ENCODE measurements around the gene TTC28.

TTC28 gene

GRCh38 chr22:28137036-28137435 is 542.6 kb downstream of the TTC28 start:
- Histone ChIP-seq H3K27ac (no peak overlapping the region), H3K36me3 (no peaks in the 10 kb centered on the region), H3K9ac (no peak overlapping the region), H3K9me3 (no peaks in the 10 kb centered on the region; the same call in 1 of the 2 replicates), H3K4me3 (no peak overlapping the region), H3K4me2 (no peak overlapping the region), H4K20me1 (no peaks in the 10 kb centered on the region), H3K27me3 (no peaks in the 10 kb centered on the region), H3K4me1 (0 out of 2 replicates have a peak, but pooled peaks cover 4% of the 10 kb centered on the region)
- no peak for TF ChIP-seq Cebpa-rat (IDR thresholded peaks at IDR 0.05)

GRCh38 chr22:28132466-28132865 is 547.2 kb downstream of the TTC28 start:
- Histone ChIP-seq H3K27me3 (no peaks in the 10 kb centered on the region), H3K4me1 (no peaks in the 10 kb centered on the region), H4K20me1 (no peaks in the 10 kb centered on the region), H3K9ac (no peak overlapping the region), H3K4me2 (no peak overlapping the region), H3K9me3 (no peaks in the 10 kb centered on the region; the same call in 1 of the 2 replicates), H3K4me3 (no peak overlapping the region), H3K36me3 (no peaks in the 10 kb centered on the region), H3K27ac (no peak overlapping the region)
- no peak for TF ChIP-seq Cebpa-rat (IDR thresholded peaks at IDR 0.05)

GRCh38 chr22:28129319-28129962 is 550.2 kb downstream of the TTC28 start:
- Histone ChIP-seq H3K9me3 (no peaks in the 10 kb centered on the region; the same call in 1 of the 2 replicates), H3K27ac (no peak overlapping the region), H3K4me2 (no peak overlapping the region), H3K36me3 (no peaks in the 10 kb centered on the region), H3K27me3 (no peaks in the 10 kb centered on the region), H3K4me1 (no peaks in the 10 kb centered on the region), H4K20me1 (no peaks in the 10 kb centered on the region), H3K9ac (no peak overlapping the region), H3K4me3 (no peak overlapping the region)
- no peak for TF ChIP-seq Cebpa-rat (IDR thresholded peaks at IDR 0.05)

GRCh38 chr22:28128827-28129226 is 550.8 kb downstream of the TTC28 start:
- Histone ChIP-seq H3K27me3 (no peaks in the 10 kb centered on the region), H3K4me1 (no peaks in the 10 kb centered on the region), H3K9me3 (no peaks in the 10 kb centered on the region; the same call in 1 of the 2 replicates), H4K20me1 (no peaks in the 10 kb centered on the region), H3K27ac (no peak overlapping the region), H3K36me3 (no peaks in the 10 kb centered on the region), H3K4me2 (no peak overlapping the region), H3K9ac (no peak overlapping the region), H3K4me3 (no peak overlapping the region)
- TF ChIP-seq Cebpa-rat (IDR thresholded peaks at IDR 0.05), result no peak

GRCh38 chr22:28125799-28126198 is 553.8 kb downstream of the TTC28 start:
- H3K27ac ChIP-seq, result no peak overlapping the region

GRCh38 chr22:28123989-28124766 is 555.5 kb downstream of the TTC28 start:
- Histone ChIP-seq H3K27ac (no peak overlapping the region), H3K4me1 (no peaks in the 10 kb centered on the region), H3K4me2 (no peak overlapping the region), H3K9me3 (no peaks in the 10 kb centered on the region), H3K9ac (no peak overlapping the region), H3K27me3 (no peaks in the 10 kb centered on the region), H3K4me3 (no peak overlapping the region), H3K36me3 (no peaks in the 10 kb centered on the region), H4K20me1 (no peaks in the 10 kb centered on the region)
- TF ChIP-seq Cebpa-rat (IDR thresholded peaks at IDR 0.05), result no peak

More at GRCh38 chr22:28125799-28126198, 553.8 kb downstream of the TTC28 start:
- no peaks in the 10 kb centered on the region for H3K4me1 ChIP-seq
- no peaks in the 10 kb centered on the region for H4K20me1 ChIP-seq
- no peak overlapping the region for H3K4me2 ChIP-seq
- H3K9me3 ChIP-seq, result no peaks in the 10 kb centered on the region
- no peaks in the 10 kb centered on the region for H3K27me3 ChIP-seq
- no peak overlapping the region for H3K4me3 ChIP-seq
- H3K36me3 ChIP-seq, result no peaks in the 10 kb centered on the region
- TF ChIP-seq Cebpa-rat (IDR thresholded peaks at IDR 0.05), result no peak
- no peak overlapping the region for H3K9ac ChIP-seq

GRCh38 chr22:28120691-28121592 is 558.7 kb downstream of the TTC28 start:
- Histone ChIP-seq H3K27ac (no peak overlapping the region), H3K4me1 (no peaks in the 10 kb centered on the region), H3K4me2 (no peak overlapping the region), H4K20me1 (no peaks in the 10 kb centered on the region), H3K9me3 (no peaks in the 10 kb centered on the region), H3K4me3 (no peak overlapping the region), H3K27me3 (no peaks in the 10 kb centered on the region), H3K36me3 (no peaks in the 10 kb centered on the region), H3K9ac (no peak overlapping the region)
- TF ChIP-seq Cebpa-rat (IDR thresholded peaks at IDR 0.05), result no peak

- TF ChIP-seq Cebpa-rat (IDR thresholded peaks at IDR 0.05), result no peak
- Histone ChIP-seq H3K9ac (no peak overlapping the region), H3K27ac (no peak overlapping the region), H3K27me3 (no peaks in the 10 kb centered on the region), H3K4me3 (no peak overlapping the region), H4K20me1 (no peaks in the 10 kb centered on the region), H3K36me3 (no peaks in the 10 kb centered on the region), H3K4me2 (no peak overlapping the region), H3K9me3 (no peaks in the 10 kb centered on the region), H3K4me1 (no peaks in the 10 kb centered on the region)
Observed at GRCh38 chr22:28118957-28119631, 560.5 kb downstream of the TTC28 start.

- no peak for TF ChIP-seq Cebpa-rat (IDR thresholded peaks at IDR 0.05)
- Histone ChIP-seq H3K4me2 (no peak overlapping the region), H3K9ac (no peak overlapping the region), H3K36me3 (no peaks in the 10 kb centered on the region), H3K9me3 (no peaks in the 10 kb centered on the region), H4K20me1 (no peaks in the 10 kb centered on the region), H3K4me1 (no peaks in the 10 kb centered on the region), H3K27ac (no peak overlapping the region), H3K4me3 (no peak overlapping the region), H3K27me3 (no peaks in the 10 kb centered on the region)
Observed at GRCh38 chr22:28116219-28116673, 563.4 kb downstream of the TTC28 start.

All from BLaER1 (cell line).